Retinal pigment epithelial cell (primary cell): ENCODE data around the gene RABGGTA.

ENCODE experiments used
- DNase-seq: peaks from one replicate; pipeline ENCODE4 v3.0.0-alpha.2; 2010; ENCODE audit warnings: low read depth
- H3K4me3 ChIP-seq: 2 replicates; pipeline ENCODE4 v1.5.1; 2011; ENCODE audit warnings: mild to moderate bottlenecking, low read length, control low read depth, moderate library complexity
- TF ChIP-seq, protein P1 (sequence below): conservative IDR thresholded peaks from 2 replicates; pipeline ENCODE4 v1.5.1; 2011; ENCODE audit warnings: low read depth, low read length, control low read depth, inconsistent platforms

RABGGTA gene

GRCh38 chr14:24290746-24291145 lies 19.3 kb upstream of the RABGGTA start:
- no peak for DNase-seq
- TF ChIP-seq, protein P1, sequence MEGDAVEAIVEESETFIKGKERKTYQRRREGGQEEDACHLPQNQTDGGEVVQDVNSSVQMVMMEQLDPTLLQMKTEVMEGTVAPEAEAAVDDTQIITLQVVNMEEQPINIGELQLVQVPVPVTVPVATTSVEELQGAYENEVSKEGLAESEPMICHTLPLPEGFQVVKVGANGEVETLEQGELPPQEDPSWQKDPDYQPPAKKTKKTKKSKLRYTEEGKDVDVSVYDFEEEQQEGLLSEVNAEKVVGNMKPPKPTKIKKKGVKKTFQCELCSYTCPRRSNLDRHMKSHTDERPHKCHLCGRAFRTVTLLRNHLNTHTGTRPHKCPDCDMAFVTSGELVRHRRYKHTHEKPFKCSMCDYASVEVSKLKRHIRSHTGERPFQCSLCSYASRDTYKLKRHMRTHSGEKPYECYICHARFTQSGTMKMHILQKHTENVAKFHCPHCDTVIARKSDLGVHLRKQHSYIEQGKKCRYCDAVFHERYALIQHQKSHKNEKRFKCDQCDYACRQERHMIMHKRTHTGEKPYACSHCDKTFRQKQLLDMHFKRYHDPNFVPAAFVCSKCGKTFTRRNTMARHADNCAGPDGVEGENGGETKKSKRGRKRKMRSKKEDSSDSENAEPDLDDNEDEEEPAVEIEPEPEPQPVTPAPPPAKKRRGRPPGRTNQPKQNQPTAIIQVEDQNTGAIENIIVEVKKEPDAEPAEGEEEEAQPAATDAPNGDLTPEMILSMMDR, result no peak
- H3K4me3 ChIP-seq, result no peak overlapping the region

DNA sequence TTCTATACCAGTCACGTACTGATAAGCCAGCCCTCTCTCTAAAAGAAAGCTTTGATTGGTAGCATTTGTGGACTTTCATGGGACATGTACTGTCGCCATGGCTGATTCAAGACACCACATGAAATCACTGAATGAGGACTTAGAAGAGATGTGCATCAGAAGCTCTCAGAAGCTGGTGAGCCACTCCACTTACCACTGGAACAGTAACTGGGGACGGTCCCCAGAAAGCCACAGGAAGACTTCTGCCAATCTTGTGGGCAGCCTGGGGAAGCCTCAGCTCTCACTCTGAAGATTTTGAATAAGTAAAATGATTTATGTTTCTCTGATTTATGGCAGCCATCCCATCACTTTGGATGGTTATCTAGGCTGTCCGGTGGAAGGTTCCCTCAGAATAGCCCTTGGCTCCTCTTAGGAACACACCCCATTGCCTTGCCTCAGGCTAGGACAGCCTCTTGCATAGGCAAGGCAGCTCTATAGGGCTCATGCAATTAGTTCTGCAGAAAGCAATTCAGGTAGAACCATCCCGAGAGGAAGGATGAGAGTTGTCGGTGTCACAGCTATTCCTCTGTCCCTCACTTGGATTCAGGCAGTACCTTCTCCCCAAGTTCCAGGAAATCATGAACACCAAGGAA lies 18.4 kb upstream of the RABGGTA start:
- TF ChIP-seq, protein P1, result no peak
- H3K4me3 ChIP-seq, result no peak overlapping the region
- no peak for DNase-seq

GRCh38 chr14:24286996-24287395 lies 15.6 kb upstream of the RABGGTA start:
- no peak for DNase-seq
- no peak overlapping the region for H3K4me3 ChIP-seq
- TF ChIP-seq, protein P1, result no peak

- TF ChIP-seq, protein P1, result no peak
Measured at GRCh38 chr14:24285351-24285750, 14.0 kb upstream of the RABGGTA start.

DNA sequence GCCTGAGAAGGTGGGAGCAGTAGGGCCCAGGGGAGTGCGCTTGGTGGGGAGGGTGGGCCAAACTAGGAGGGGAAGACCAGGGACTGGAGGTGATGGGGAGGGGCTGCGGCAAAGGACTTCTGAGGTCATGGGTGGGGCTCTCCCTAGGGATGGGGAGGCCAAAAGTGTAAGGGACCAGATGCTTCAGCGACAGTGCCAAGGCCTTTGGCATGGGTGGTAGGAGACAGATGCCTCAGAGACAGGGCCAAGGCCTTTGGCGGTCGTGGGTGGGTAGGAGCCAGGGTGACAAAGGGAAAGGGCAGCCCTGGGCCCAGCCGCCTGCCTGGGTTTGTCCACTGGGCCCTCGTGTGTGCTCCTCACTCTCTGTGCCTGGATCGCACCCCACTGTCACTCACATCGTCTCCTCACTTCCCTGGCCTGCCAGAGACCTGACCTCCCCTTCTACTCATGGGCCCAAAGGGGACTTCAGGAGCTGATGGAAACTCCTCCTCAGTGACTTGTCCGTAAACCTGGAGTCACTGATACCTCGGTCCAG lies 13.2 kb upstream of the RABGGTA start:
- DNase-seq, result no peak
- H3K4me3 ChIP-seq, result no peak overlapping the region
- TF ChIP-seq, protein P1, result no peak

More at GRCh38 chr14:24285351-24285750, 14.0 kb upstream of the RABGGTA start:
- DNase-seq, result no peak
- no peak overlapping the region for H3K4me3 ChIP-seq

- no peak overlapping the region for H3K4me3 ChIP-seq
- TF ChIP-seq, protein P1, result no peak
- DNase-seq, result no peak
Measured at GRCh38 chr14:24283796-24284460, 12.5 kb upstream of the RABGGTA start.

GRCh38 chr14:24282736-24283135 lies 11.3 kb upstream of the RABGGTA start:
- TF ChIP-seq, protein P1, result no peak
- no peak for DNase-seq
- no peak overlapping the region for H3K4me3 ChIP-seq
